Measurements from ENCODE around the gene BEND6.

The BEND6 gene

GRCh38 chr6:56930846-56931245 lies 24.1 kb upstream of the BEND6 start:
- H2AFZ ChIP-seq (ENCODE audit: low read depth, low read length), result no peak overlapping the region
- no peak overlapping the region for H3K4me2 ChIP-seq (ENCODE audit: low read length)
- no peak overlapping the region for H3K4me3 ChIP-seq (ENCODE audit: low read length)
- peaks cover 7% of the 10 kb centered on the region; the same call in 1 of the 2 replicates for H3K27me3 ChIP-seq (ENCODE audit: low read depth, low read length)
- peaks cover 31% of the 10 kb centered on the region for H3K4me1 ChIP-seq (ENCODE audit: low read length)
- H4K20me1 ChIP-seq (ENCODE audit: insufficient read depth, low read length), result no peaks in the 10 kb centered on the region
- no peak overlapping the region for H3K27ac ChIP-seq (ENCODE audit: low read length)
- H3K36me3 ChIP-seq (replicated peaks; ENCODE audit: low read depth, low read length), result no peaks in the 10 kb centered on the region
- H3K9ac ChIP-seq (ENCODE audit: low read length), result no peak overlapping the region
- no peaks in the 10 kb centered on the region for H3K79me2 ChIP-seq (ENCODE audit: low read length)
- TF ChIP-seq EZH2phosphoT487 (IDR thresholded peaks at IDR 0.05; ENCODE audit: low read depth) (no peak), CTCF (IDR thresholded peaks at IDR 0.05; ENCODE audit: low read depth, low read length) (no peak)
- H3K9me3 ChIP-seq (ENCODE audit: insufficient read depth, low read length), result no peaks in the 10 kb centered on the region

GRCh38 chr6:56932910-56933477 lies 21.9 kb upstream of the BEND6 start:
- no peaks in the 10 kb centered on the region for H3K36me3 ChIP-seq (replicated peaks; ENCODE audit: low read depth, low read length)

GRCh38 chr6:56933650-56934049 lies 21.3 kb upstream of the BEND6 start:
- H2AFZ ChIP-seq (ENCODE audit: low read depth, low read length), result no peak overlapping the region
- peak overlapping the region; percentile 43 for H3K4me2 ChIP-seq (ENCODE audit: low read length)
- no peaks in the 10 kb centered on the region for H3K79me2 ChIP-seq (ENCODE audit: low read length)
- TF ChIP-seq EZH2phosphoT487 (IDR thresholded peaks at IDR 0.05; ENCODE audit: low read depth) (no peak), CTCF (IDR thresholded peaks at IDR 0.05; ENCODE audit: low read depth, low read length) (no peak)
- H3K9ac ChIP-seq (ENCODE audit: low read length), result no peak overlapping the region
- H3K9me3 ChIP-seq (ENCODE audit: insufficient read depth, low read length), result no peaks in the 10 kb centered on the region
- peak overlapping the region; percentile 33 for H3K27ac ChIP-seq (ENCODE audit: low read length)
- peaks cover 21% of the 10 kb centered on the region for H3K4me1 ChIP-seq (ENCODE audit: low read length)
- no peaks in the 10 kb centered on the region for H4K20me1 ChIP-seq (ENCODE audit: insufficient read depth, low read length)
- no peaks in the 10 kb centered on the region for H3K27me3 ChIP-seq (ENCODE audit: low read depth, low read length)
- H3K36me3 ChIP-seq (replicated peaks; ENCODE audit: low read depth, low read length), result no peaks in the 10 kb centered on the region
- H3K4me3 ChIP-seq (ENCODE audit: low read length), result 0 out of 2 replicates have a peak overlapping the region, but pooled peaks have one; percentile 9

More at GRCh38 chr6:56932910-56933477, 21.9 kb upstream of the BEND6 start:
- Histone ChIP-seq H3K9me3 (ENCODE audit: insufficient read depth, low read length) (no peaks in the 10 kb centered on the region), H3K79me2 (ENCODE audit: low read length) (no peaks in the 10 kb centered on the region), H3K9ac (ENCODE audit: low read length) (no peak overlapping the region), H3K4me2 (ENCODE audit: low read length) (peak overlapping the region; percentile 43), H3K4me3 (ENCODE audit: low read length) (0 out of 2 replicates have a peak overlapping the region, but pooled peaks have one; percentile 9), H3K4me1 (ENCODE audit: low read length) (peaks cover 25% of the 10 kb centered on the region), H3K27me3 (ENCODE audit: low read depth, low read length) (no peaks in the 10 kb centered on the region), H3K27ac (ENCODE audit: low read length) (peak overlapping the region; percentile 33), H4K20me1 (ENCODE audit: insufficient read depth, low read length) (no peaks in the 10 kb centered on the region), H2AFZ (ENCODE audit: low read depth, low read length) (no peak overlapping the region)
- TF ChIP-seq EZH2phosphoT487 (IDR thresholded peaks at IDR 0.05; ENCODE audit: low read depth) (no peak), CTCF (IDR thresholded peaks at IDR 0.05; ENCODE audit: low read depth, low read length) (no peak)

GRCh38 chr6:56934876-56935275 lies 20.0 kb upstream of the BEND6 start:
- Histone ChIP-seq H3K36me3 (replicated peaks; ENCODE audit: low read depth, low read length) (no peaks in the 10 kb centered on the region), H3K4me3 (ENCODE audit: low read length) (no peak overlapping the region), H3K27me3 (ENCODE audit: low read depth, low read length) (no peaks in the 10 kb centered on the region), H3K4me2 (ENCODE audit: low read length) (no peak overlapping the region), H4K20me1 (ENCODE audit: insufficient read depth, low read length) (no peaks in the 10 kb centered on the region), H3K27ac (ENCODE audit: low read length) (no peak overlapping the region), H3K9me3 (ENCODE audit: insufficient read depth, low read length) (no peaks in the 10 kb centered on the region), H2AFZ (ENCODE audit: low read depth, low read length) (no peak overlapping the region), H3K79me2 (ENCODE audit: low read length) (no peaks in the 10 kb centered on the region), H3K9ac (ENCODE audit: low read length) (no peak overlapping the region), H3K4me1 (ENCODE audit: low read length) (peaks cover 21% of the 10 kb centered on the region)
- TF ChIP-seq EZH2phosphoT487 (IDR thresholded peaks at IDR 0.05; ENCODE audit: low read depth), result no peak
- TF ChIP-seq CTCF (IDR thresholded peaks at IDR 0.05; ENCODE audit: low read depth, low read length), result no peak
